Stimulated activated naive B cell treated with anti-CD40 and anti-IgM and Interleukin-4, amounts not matched to agents 10 μg/mL and 1 μg/mL and 100 μg/mL, for 72 hours (primary cell): ENCODE measurements around the gene SPTY2D1.
"Not testable (repeated sequence)": the region's sequence is repeated elsewhere in the genome, so short reads cannot be mapped to it uniquely, and the experiment has no call there.

ENCODE experiments used
- ATAC-seq, 2 donors: fragments of 150-1000 bp; cut with Tn5 transposase; replicated peaks; 2 replicates each; pipeline ENCODE4 v1.10.0; 2021; ENCODE audit warnings: moderate library complexity in 1 of 2
- DNase-seq: peaks from one replicate; pipeline ENCODE4 v3.0.0; 2021
- H3K27ac Mint-ChIP-seq: one replicate; pipeline ENCODE4 v1.8.0; 2022; ENCODE audit warnings: mild to moderate bottlenecking, mixed read lengths
- H3K27me3 Mint-ChIP-seq, 2 donors: one replicate each; pipeline ENCODE4 v1.8.0; 2022; ENCODE audit warnings: mixed read lengths in 2 of 2
- H3K36me3 Mint-ChIP-seq, 2 donors: one replicate each; pipeline ENCODE4 v1.8.0; 2022; ENCODE audit warnings: mixed read lengths in 2 of 2, mild to moderate bottlenecking in 1 of 2
- H3K4me1 Mint-ChIP-seq, 2 donors: one replicate each; pipeline ENCODE4 v1.8.0; 2022; ENCODE audit warnings: mixed read lengths in 2 of 2, mild to moderate bottlenecking in 1 of 2
- H3K4me3 Mint-ChIP-seq, 2 donors: one replicate each; pipeline ENCODE4 v1.8.0; 2022; ENCODE audit warnings: mild to moderate bottlenecking in 2 of 2, mixed read lengths in 2 of 2, moderate library complexity in 1 of 2
- H3K9me3 Mint-ChIP-seq, 2 donors: one replicate each; pipeline ENCODE4 v1.8.0; 2022; ENCODE audit warnings: mixed read lengths in 2 of 2, mild to moderate bottlenecking in 1 of 2

SPTY2D1 gene

DNA sequence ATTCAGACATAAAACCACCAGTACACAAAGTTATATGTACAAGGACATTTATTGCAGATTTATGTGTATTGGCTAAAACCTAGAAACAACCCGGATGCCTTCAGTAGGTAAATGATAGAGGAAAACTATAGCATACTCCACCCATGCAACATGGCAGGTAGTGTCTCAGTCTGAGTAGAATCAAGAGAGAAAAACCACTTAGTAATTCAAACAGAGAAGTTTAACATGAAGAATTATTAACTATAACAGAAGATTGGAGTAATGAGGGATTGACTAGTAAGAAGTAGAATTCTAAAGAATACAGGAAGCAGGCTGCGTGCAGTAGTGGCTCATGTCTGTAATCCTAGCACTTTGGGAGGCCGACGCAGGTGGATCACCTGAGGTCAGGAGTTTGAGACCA, 16.2 kb upstream of the SPTY2D1 start:
- no peak for DNase-seq
- no peak for ATAC-seq
- Mint-ChIP-seq H3K27ac (no peak overlapping the region), H3K4me1 (peaks cover 2 to 13% of the 10 kb centered on the region in 2 donors), H3K9me3 (no peaks in the 10 kb centered on the region), H3K4me3 (no peak overlapping the region), H3K36me3 (no peaks in the 10 kb centered on the region), H3K27me3 (no peaks in the 10 kb centered on the region)

GRCh38 chr11:18643034-18643433, 8.9 kb upstream of the SPTY2D1 start:
- not testable (repeated sequence) for H3K4me1 Mint-ChIP-seq, ATAC-seq, H3K4me3 Mint-ChIP-seq, H3K9me3 Mint-ChIP-seq, H3K27ac Mint-ChIP-seq, DNase-seq, H3K36me3 Mint-ChIP-seq
- H3K27me3 Mint-ChIP-seq = peaks cover 5 to 22% of the 10 kb centered on the region in 2 donors

DNA sequence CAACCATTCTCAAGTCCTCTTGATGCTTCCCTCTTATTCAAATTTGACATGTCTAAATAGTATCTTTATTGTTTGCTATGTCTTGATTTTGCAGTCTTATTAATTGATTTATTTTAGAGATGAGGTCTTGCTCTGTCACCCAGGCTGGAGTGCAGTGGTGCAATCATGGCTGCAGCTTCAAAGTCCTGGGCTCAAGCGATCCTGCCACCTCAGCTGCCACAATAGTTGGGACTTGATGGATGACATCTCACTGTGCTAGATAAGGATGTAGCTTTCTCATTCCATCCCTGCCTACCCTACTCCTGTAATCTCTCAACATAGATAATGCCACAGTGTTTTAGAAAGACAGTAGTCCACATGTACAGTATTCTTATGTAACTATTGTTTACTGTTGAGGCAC, 7.5 kb upstream of the SPTY2D1 start:
- no peak for ATAC-seq
- no peaks in the 10 kb centered on the region for H3K36me3 Mint-ChIP-seq
- no peak for DNase-seq
- H3K4me3 Mint-ChIP-seq = no peak overlapping the region
- no peak overlapping the region for H3K27ac Mint-ChIP-seq
- no peaks in the 10 kb centered on the region for H3K4me1 Mint-ChIP-seq
- H3K9me3 Mint-ChIP-seq = no peaks in the 10 kb centered on the region
- H3K27me3 Mint-ChIP-seq = peaks cover 5 to 30% of the 10 kb centered on the region in 2 donors

DNA sequence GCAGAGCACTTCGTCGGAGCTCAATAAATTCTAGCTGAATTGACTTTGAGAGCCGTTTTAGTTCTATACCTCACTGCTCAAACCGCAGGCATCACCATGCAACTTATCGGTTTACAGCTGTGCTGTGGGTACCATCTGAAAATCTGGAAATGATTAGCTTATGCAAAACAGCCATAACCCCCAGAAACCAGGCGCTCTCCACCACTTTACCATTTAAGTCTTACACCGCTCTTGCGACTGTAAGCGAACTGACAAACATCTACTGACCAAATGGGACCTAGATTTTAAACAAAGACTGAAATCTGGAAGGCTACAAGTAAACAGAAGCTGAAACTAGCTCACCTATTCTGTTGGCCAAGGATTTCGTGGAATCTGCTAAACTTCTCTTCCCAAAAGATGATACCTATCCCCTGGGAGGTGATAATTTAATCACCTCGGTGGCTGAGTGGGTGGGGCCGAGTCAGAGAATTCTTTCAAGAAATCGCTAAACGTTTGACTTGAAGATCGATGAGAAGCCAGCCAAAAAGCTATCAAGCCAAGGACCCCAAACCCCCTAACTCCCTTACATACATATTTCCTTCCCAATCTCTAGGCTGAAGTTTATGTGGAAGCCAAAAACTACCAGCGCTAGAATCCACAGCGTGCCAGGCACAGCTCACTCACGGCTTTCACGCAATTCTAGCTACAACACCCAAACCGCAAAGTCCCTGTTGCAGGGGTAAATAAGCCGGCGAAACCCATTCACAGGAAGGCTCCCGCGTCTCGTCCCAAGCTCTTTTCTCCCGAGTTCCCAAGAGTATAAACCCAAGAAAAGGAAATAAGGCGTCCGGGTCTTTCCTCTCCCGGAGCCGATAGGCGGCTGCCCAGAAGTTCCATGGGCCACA, 644 bp downstream of the SPTY2D1 start:
- peak overlapping the region; percentile 89 to 92 for H3K4me3 Mint-ChIP-seq
- ATAC-seq (peak; percentile 6 to 13), DNase-seq (peak; percentile 21)
- peaks cover 0 to 8% of the 10 kb centered on the region in 2 donors for H3K27me3 Mint-ChIP-seq
- H3K4me1 Mint-ChIP-seq = peaks cover 14 to 33% of the 10 kb centered on the region in 2 donors
- peak overlapping the region; percentile 98 for H3K27ac Mint-ChIP-seq
- peaks cover 0 to 4% of the 10 kb centered on the region in 2 donors for H3K36me3 Mint-ChIP-seq
- H3K9me3 Mint-ChIP-seq = no peaks in the 10 kb centered on the region

- no peak for ATAC-seq
- H3K27ac Mint-ChIP-seq = no peak overlapping the region
- no peaks in the 10 kb centered on the region for H3K9me3 Mint-ChIP-seq
- H3K4me1 Mint-ChIP-seq = peaks cover 18 to 40% of the 10 kb centered on the region in 2 donors
- peaks cover 0 to 8% of the 10 kb centered on the region in 2 donors for H3K27me3 Mint-ChIP-seq
- no peak for DNase-seq
- peaks cover 0 to 4% of the 10 kb centered on the region in 2 donors for H3K36me3 Mint-ChIP-seq
- H3K4me3 Mint-ChIP-seq = peak overlapping the region; percentile 89 to 92
Observed at GRCh38 chr11:18632841-18633240, 1.3 kb downstream of the SPTY2D1 start.

GRCh38 chr11:18624161-18624560, 10.0 kb downstream of the SPTY2D1 start:
- H3K4me1 Mint-ChIP-seq = peaks cover 12 to 40% of the 10 kb centered on the region in 2 donors
- H3K27me3 Mint-ChIP-seq = no peaks in the 10 kb centered on the region
- no peak overlapping the region for H3K27ac Mint-ChIP-seq
- peaks cover 2 to 13% of the 10 kb centered on the region in 2 donors for H3K36me3 Mint-ChIP-seq
- DNase-seq (no peak), ATAC-seq (no peak)
- H3K4me3 Mint-ChIP-seq = no peak overlapping the region
- H3K9me3 Mint-ChIP-seq = no peaks in the 10 kb centered on the region

GRCh38 chr11:18623707-18624106, 10.4 kb downstream of the SPTY2D1 start:
- Mint-ChIP-seq H3K36me3 (peaks cover 2 to 13% of the 10 kb centered on the region in 2 donors), H3K9me3 (no peaks in the 10 kb centered on the region), H3K27ac (no peak overlapping the region), H3K4me1 (peaks cover 14 to 40% of the 10 kb centered on the region in 2 donors), H3K4me3 (no peak overlapping the region), H3K27me3 (no peaks in the 10 kb centered on the region)
- DNase-seq = no peak
- no peak for ATAC-seq

GRCh38 chr11:18618342-18619025, 15.7 kb downstream of the SPTY2D1 start:
- no peak for DNase-seq
- peaks cover 21 to 48% of the 10 kb centered on the region in 2 donors for H3K4me1 Mint-ChIP-seq
- peaks cover 12 to 28% of the 10 kb centered on the region in 2 donors for H3K36me3 Mint-ChIP-seq
- ATAC-seq = no peak
- no peak overlapping the region for H3K27ac Mint-ChIP-seq
- H3K27me3 Mint-ChIP-seq = no peaks in the 10 kb centered on the region
- H3K9me3 Mint-ChIP-seq = peaks cover 3 to 5% of the 10 kb centered on the region in 2 donors
- H3K4me3 Mint-ChIP-seq = peak overlapping the region in 1 of 2 donors; percentile 19

DNA sequence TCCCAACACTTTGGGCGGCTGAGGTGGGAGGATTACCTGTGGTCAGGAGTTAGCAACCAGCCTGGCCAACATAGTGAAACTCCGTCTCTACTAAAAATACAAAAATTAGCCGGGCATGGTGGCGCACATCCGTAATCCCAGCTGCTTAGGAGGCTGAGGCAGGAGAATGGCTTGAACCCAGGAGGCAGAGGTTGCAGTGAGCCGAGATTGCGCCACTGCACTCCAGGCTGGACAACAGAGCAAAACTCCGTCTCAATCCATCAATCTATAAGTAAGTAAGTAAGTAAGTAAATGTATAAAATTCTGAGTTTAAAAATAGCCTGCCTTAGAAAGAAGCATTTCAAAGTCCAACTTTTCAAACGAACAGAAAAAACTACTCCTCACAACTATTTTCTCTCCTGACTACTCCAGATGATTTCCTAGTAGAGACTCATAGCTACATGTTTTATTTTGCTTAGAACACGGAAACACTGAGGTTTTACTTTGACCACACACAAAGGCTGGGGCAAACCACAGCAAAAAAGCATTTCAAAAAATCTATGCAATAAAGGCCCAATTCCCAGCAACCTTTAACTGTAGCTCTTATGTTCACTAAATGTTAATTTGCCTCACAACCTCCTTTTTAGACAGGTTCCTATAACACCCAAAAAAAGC, 16.3 kb downstream of the SPTY2D1 start:
- Mint-ChIP-seq H3K27me3 (no peaks in the 10 kb centered on the region), H3K4me1 (peaks cover 21 to 48% of the 10 kb centered on the region in 2 donors), H3K36me3 (peaks cover 15 to 30% of the 10 kb centered on the region in 2 donors), H3K27ac (peak overlapping the region; percentile 65), H3K9me3 (peaks cover 3 to 5% of the 10 kb centered on the region in 2 donors), H3K4me3 (peak overlapping the region; percentile 19 to 51)
- DNase-seq (no peak), ATAC-seq (peak; percentile 24 to 33)

- Mint-ChIP-seq H3K9me3 (peaks cover 3 to 5% of the 10 kb centered on the region in 2 donors), H3K36me3 (peaks cover 15 to 26% of the 10 kb centered on the region in 2 donors), H3K27ac (peak overlapping the region; percentile 88), H3K27me3 (no peaks in the 10 kb centered on the region), H3K4me3 (peak overlapping the region; percentile 51 to 58), H3K4me1 (peaks cover 20 to 41% of the 10 kb centered on the region in 2 donors)
- DNase-seq (no peak), ATAC-seq (peak; percentile 97)
Observed at GRCh38 chr11:18615628-18616392, 18.3 kb downstream of the SPTY2D1 start.

- ATAC-seq = no peak
- Mint-ChIP-seq H3K4me3 (no peak overlapping the region), H3K4me1 (peaks cover 20 to 35% of the 10 kb centered on the region in 2 donors), H3K9me3 (peaks cover 3 to 5% of the 10 kb centered on the region in 2 donors), H3K27me3 (no peaks in the 10 kb centered on the region), H3K36me3 (peaks cover 19 to 26% of the 10 kb centered on the region in 2 donors), H3K27ac (peak overlapping the region; percentile 14)
- no peak for DNase-seq
Observed at GRCh38 chr11:18614667-18615066, 19.5 kb downstream of the SPTY2D1 start.

GRCh38 chr11:18612394-18612793, 21.7 kb downstream of the SPTY2D1 start:
- Mint-ChIP-seq H3K9me3 (peaks cover 3 to 5% of the 10 kb centered on the region in 2 donors), H3K4me1 (peaks cover 10 to 14% of the 10 kb centered on the region in 2 donors), H3K27ac (no peak overlapping the region), H3K27me3 (no peaks in the 10 kb centered on the region), H3K36me3 (peaks cover 22 to 33% of the 10 kb centered on the region in 2 donors), H3K4me3 (no peak overlapping the region)
- DNase-seq = no peak
- ATAC-seq = no peak

DNA sequence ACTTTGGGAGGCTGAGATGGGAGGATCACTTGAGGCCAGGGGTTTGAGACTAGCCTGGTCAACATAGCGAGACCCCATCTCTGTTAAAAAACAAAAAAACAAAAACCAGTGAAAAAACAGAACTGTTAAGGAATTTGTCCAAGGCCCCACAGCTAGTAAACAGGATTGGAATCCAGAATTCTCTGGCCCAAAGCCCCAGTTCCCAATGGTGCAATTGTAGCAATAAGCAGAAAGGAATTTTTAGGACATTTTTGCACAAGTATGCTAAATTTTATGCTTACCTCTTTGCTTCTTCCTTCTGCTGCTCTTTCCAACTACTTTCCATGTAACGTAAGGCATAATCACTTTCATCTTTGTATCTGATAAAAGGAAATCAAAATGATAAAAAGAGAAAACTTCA, 22.9 kb downstream of the SPTY2D1 start:
- no peak for ATAC-seq
- Mint-ChIP-seq H3K36me3 (peaks cover 28 to 38% of the 10 kb centered on the region in 2 donors), H3K4me3 (no peak overlapping the region), H3K27me3 (no peaks in the 10 kb centered on the region), H3K4me1 (peaks cover 10 to 14% of the 10 kb centered on the region in 2 donors), H3K9me3 (peaks cover 3 to 5% of the 10 kb centered on the region in 2 donors), H3K27ac (no peak overlapping the region)
- no peak for DNase-seq
